HepG2 (cell line): Measurements from ENCODE around the gene SND1. TPM values are rescaled to one million over a fixed set of nuclear protein-coding genes. Genes with fewer than 3 reads are reported as not detected.

ENCODE experiments used
- ATAC-seq: fragments of 200-7000 bp; cut with Tn5 transposase; 3 replicates; pipeline ENCODE4 v1.9.1; 2020; ENCODE audit warnings: mild to moderate bottlenecking, moderate library complexity
- BruUV-seq: library from RNA; stranded (reverse); fragments of 400-500 nt; replicated peaks from 2 replicates; lab custom pipeline; 2021; lab: Mats Ljungman, UMichigan
- CTCF ChIA-PET: fragments of 300-600 bp; formaldehyde crosslinking; extraction: SDS; loops from one replicate; lab custom pipeline; 2021; ENCODE audit warnings: low total read pairs, inconsistent platforms, low intra/inter-chr PET ratio; lab: Yijun Ruan, JAX
- POLR2A ChIA-PET: fragments of 350-600 bp; sonication (Branson Sonifier 250); formaldehyde crosslinking; loops from one replicate; lab custom pipeline; 2020; ENCODE audit warnings: antibody characterized with exemption, inconsistent platforms; lab: Yijun Ruan, JAX
- DNase-seq: peaks from one replicate; pipeline ENCODE4 v3.0.0-alpha.2; 2015; ENCODE audit warnings: low spot score
- FAIRE-seq: peaks from 3 replicates; lab custom pipeline; 2011; peaks lifted over from hg19 to GRCh38; lab: Jason Lieb, UNC
- H2AFZ ChIP-seq: one replicate; pipeline ENCODE4 v1.6.1; 2011; ENCODE audit warnings: low read length, inconsistent platforms
- H3K27ac ChIP-seq: fragments of 300-600 bp; 3 replicates; pipeline ENCODE4 v1.8.0; 2011; ENCODE audit warnings: mixed run types, mild to moderate bottlenecking, mixed read lengths, low read length, inconsistent platforms; ENCODE audit not compliant: insufficient read depth; ENCODE audit errors: extremely low read length
- H3K27me3 ChIP-seq, 2 experiments: fragments of 200-600 bp in 1 of 2; 2 replicates in 1 of 2; 3 replicates in 1 of 2; pipeline versions ENCODE4 v1.6.0 to v1.8.0; 2011; ENCODE audit warnings: low read length in 2 of 2, mild to moderate bottlenecking in 2 of 2, moderate library complexity in 2 of 2, inconsistent platforms in 1 of 2; ENCODE audit not compliant: insufficient read depth in 2 of 2, control insufficient read depth in 1 of 2
- H3K36me3 ChIP-seq, 2 experiments: fragments of 200-600 bp in 1 of 2; replicated peaks in 1 of 2; 2 replicates in 1 of 2; 3 replicates in 1 of 2; pipeline versions ENCODE4 v1.5.1 to v1.8.0; 2011; ENCODE audit warnings: low read length in 2 of 2, inconsistent platforms in 1 of 2; ENCODE audit not compliant: insufficient read depth in 2 of 2, control insufficient read depth in 1 of 2
- H3K4me1 ChIP-seq: 2 replicates; pipeline ENCODE4 v1.5.1; 2012; ENCODE audit warnings: low read length, inconsistent platforms; ENCODE audit not compliant: insufficient read depth
- H3K4me2 ChIP-seq: 2 replicates; pipeline ENCODE4 v1.6.0; 2011; ENCODE audit warnings: low read depth, low read length, inconsistent platforms
- H3K4me3 ChIP-seq, 3 experiments: fragments of 200-600 bp in 1 of 3; sonication (generic), shearing (Covaris generic) in 1 of 3; replicated peaks in 1 of 3; 2 replicates each; pipeline ENCODE4 v1.5.1; 2011 to 2016; ENCODE audit warnings: low read length in 3 of 3, inconsistent platforms in 2 of 3, low read depth in 2 of 3, mild to moderate bottlenecking in 2 of 3, control low read depth in 1 of 3, mixed read lengths in 1 of 3; ENCODE audit not compliant: insufficient read depth in 1 of 3
- H3K79me2 ChIP-seq: one replicate; pipeline ENCODE4 v1.6.1; 2011; ENCODE audit warnings: low read length, inconsistent platforms; ENCODE audit not compliant: insufficient read depth
- H3K9ac ChIP-seq: 2 replicates; pipeline ENCODE4 v1.6.0; 2011; ENCODE audit warnings: mild to moderate bottlenecking, low read depth, low read length, inconsistent platforms; ENCODE audit not compliant: insufficient read depth
- H3K9me3 ChIP-seq: 2 replicates; pipeline ENCODE4 v1.5.1; 2012; ENCODE audit warnings: mild to moderate bottlenecking, low read length
- H4K20me1 ChIP-seq: 2 replicates; pipeline ENCODE4 v1.6.0; 2011; ENCODE audit warnings: inconsistent platforms, mild to moderate bottlenecking, low read length, moderate library complexity; ENCODE audit not compliant: insufficient read depth
- AGO2 ChIP-seq: fragments of 200-400 bp; formaldehyde crosslinking; optimal IDR thresholded peaks from 2 replicates; pipeline ENCODE3; 2017; ENCODE audit warnings: mild to moderate bottlenecking, low read depth, low read length, moderate library complexity
- ETV6 ChIP-seq: sonication (generic); formaldehyde crosslinking; conservative IDR thresholded peaks from 2 replicates; pipeline ENCODE4 v1.4.0; 2020; ENCODE audit warnings: missing genetic modification reagents
- HDAC1 ChIP-seq: sonication (generic); formaldehyde crosslinking; IDR thresholded peaks from 2 replicates; pipeline ENCODE4 v1.5.1; 2020; ENCODE audit warnings: mild to moderate bottlenecking, missing genetic modification reagents
- NKX3-1 ChIP-seq: sonication (generic); formaldehyde crosslinking; IDR thresholded peaks from 2 replicates; pipeline ENCODE4 v1.5.0; 2020; ENCODE audit warnings: missing genetic modification reagents
- PHF5A ChIP-seq: IDR thresholded peaks from one replicate; pipeline ENCODE4 v1.6.1; 2018; ENCODE audit warnings: low read depth, missing genetic modification reagents; ENCODE audit not compliant: unreplicated experiment
- SALL2 ChIP-seq: sonication (generic); formaldehyde crosslinking; IDR thresholded peaks from 2 replicates; pipeline ENCODE4 v1.8.1; 2023; ENCODE audit warnings: mild to moderate bottlenecking, missing genetic modification reagents, inconsistent platforms
- SKI ChIP-seq: fragments of 450-650 bp; IDR thresholded peaks from one replicate; pipeline ENCODE4 v1.6.1; 2018; ENCODE audit warnings: mild to moderate bottlenecking; ENCODE audit not compliant: partially characterized antibody
- ZNF20 ChIP-seq: sonication (generic); formaldehyde crosslinking; IDR thresholded peaks from 2 replicates; pipeline ENCODE4 v1.4.0; 2020; ENCODE audit warnings: mild to moderate bottlenecking, moderate library complexity, missing genetic modification reagents
- ZNF562 ChIP-seq: sonication (generic); formaldehyde crosslinking; IDR thresholded peaks from 2 replicates; pipeline ENCODE4 v1.8.0; 2022; ENCODE audit warnings: missing genetic modification reagents, borderline replicate concordance
- WGBS: methylation state at CpG from one replicate; pipeline ENCODE4 v1.1.6; 2017; ENCODE audit warnings: low lambda C conversion rate; 5-methylcytosine and 5-hydroxymethylcytosine counted together
- in situ Hi-C: cut with HindIII; loops from 2 replicates; pipeline ENCODE4 v1.10.0; 2017; ENCODE audit warnings: low pct_unique_long_range_greater_than_20kb; ENCODE audit not compliant: extremely low pct_ligation_motif_present
- intact Hi-C: fragments of 100-400 bp; cut with micrococcal nuclease; formaldehyde crosslinking; loops from one replicate; pipeline ENCODE4 v1.10.0; 2022; ENCODE audit not compliant: unreplicated experiment
- polyA plus RNA-seq, 8 experiments: library from polyadenylated mRNA; depleted of rRNA in 3 of 8; stranded (reverse) in 7 of 8; unstranded in 1 of 8; fragments of >200 nt; fragmentation: Illumina TruSeq in 4 of 8; extraction: Trizol in 4 of 8; gene quantifications; 2 replicates each; pipeline versions ENCODE4 v1.2.1 to v1.2.3, GENCODE V29; 2011 to 2016; ENCODE audit warnings: low read depth in 4 of 8, missing spikeins in 1 of 8, mixed read lengths in 1 of 8; ENCODE audit not compliant: insufficient read depth in 1 of 8
- total RNA-seq, 5 experiments: library from RNA; depleted of rRNA; stranded (reverse); fragments of >200 nt; fragmentation: Illumina TruSeq; extraction: Trizol; gene quantifications; 2 replicates each; pipeline ENCODE4 v1.2.3, GENCODE V29; 2016; ENCODE audit warnings: low read depth in 1 of 5
- TF ChIP-seq, protein P1 (sequence below): sonication (generic); formaldehyde crosslinking; IDR thresholded peaks from 2 replicates; pipeline ENCODE4 v1.5.0; 2020; ENCODE audit warnings: mild to moderate bottlenecking, missing genetic modification reagents, moderate library complexity

SND1 gene
- total and polyA plus RNA-seq, 2 of the 13 experiments (the other 11 are each of a cell fraction or from before 2014, with no cell fraction given), result 110 to 182 TPM

DNA sequence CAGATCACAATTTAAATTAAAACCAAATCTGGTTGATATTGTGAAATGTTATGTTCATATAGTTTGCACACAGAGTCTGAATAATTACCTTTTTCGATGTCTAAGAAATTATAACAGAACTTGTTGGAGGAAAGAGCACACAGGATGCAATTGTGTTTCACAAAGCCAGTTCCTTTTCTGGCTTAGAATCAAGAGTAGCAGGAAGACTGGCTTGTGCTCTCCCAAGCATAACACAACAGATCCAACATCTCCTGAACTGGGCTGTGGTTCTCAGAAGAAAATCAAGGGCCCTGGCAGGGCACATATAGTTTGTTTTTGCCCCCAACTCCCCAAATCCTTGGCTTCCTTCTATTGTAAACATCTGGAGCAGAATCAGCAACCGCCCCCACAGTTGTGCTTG, 316.6 kb downstream of the SND1 start:
- FAIRE-seq (no peak), DNase-seq (no peak), ATAC-seq (no peak)
- BruUV-seq, result no TSS peak
- H3K9me3 ChIP-seq, result no peaks in the 10 kb centered on the region
- intact Hi-C loops, result no loop called here
- no peak overlapping the region for H3K4me2 ChIP-seq
- H2AFZ ChIP-seq, result no peak overlapping the region
- peaks cover 7 to 19% of the 10 kb centered on the region in 2 experiments for H3K36me3 ChIP-seq
- no peaks in the 10 kb centered on the region for H3K27me3 ChIP-seq
- H3K4me1 ChIP-seq, result no peaks in the 10 kb centered on the region
- TF ChIP-seq HDAC1 (CRISPR knock-in tag) (no peak), ZNF20 (no peak), SKI (no peak), ETV6 (CRISPR knock-in tag) (no peak), SALL2 (CRISPR knock-in tag) (no peak), PHF5A (CRISPR knock-in tag) (no peak), NKX3-1 (CRISPR knock-in tag) (no peak), ZNF562 (no peak)
- TF ChIP-seq, protein P1, sequence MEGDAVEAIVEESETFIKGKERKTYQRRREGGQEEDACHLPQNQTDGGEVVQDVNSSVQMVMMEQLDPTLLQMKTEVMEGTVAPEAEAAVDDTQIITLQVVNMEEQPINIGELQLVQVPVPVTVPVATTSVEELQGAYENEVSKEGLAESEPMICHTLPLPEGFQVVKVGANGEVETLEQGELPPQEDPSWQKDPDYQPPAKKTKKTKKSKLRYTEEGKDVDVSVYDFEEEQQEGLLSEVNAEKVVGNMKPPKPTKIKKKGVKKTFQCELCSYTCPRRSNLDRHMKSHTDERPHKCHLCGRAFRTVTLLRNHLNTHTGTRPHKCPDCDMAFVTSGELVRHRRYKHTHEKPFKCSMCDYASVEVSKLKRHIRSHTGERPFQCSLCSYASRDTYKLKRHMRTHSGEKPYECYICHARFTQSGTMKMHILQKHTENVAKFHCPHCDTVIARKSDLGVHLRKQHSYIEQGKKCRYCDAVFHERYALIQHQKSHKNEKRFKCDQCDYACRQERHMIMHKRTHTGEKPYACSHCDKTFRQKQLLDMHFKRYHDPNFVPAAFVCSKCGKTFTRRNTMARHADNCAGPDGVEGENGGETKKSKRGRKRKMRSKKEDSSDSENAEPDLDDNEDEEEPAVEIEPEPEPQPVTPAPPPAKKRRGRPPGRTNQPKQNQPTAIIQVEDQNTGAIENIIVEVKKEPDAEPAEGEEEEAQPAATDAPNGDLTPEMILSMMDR (CRISPR knock-in tag), result no peak
- WGBS, result 95% methylated on average over 2 of the region's 2 CpGs
- H3K27ac ChIP-seq, result no peak overlapping the region
- ChIA-PET CTCF (no interaction called here), POLR2A (no interaction called here)
- no peaks in the 10 kb centered on the region for H4K20me1 ChIP-seq
- no peak overlapping the region for H3K4me3 ChIP-seq
- no peaks in the 10 kb centered on the region for H3K79me2 ChIP-seq
- no peak overlapping the region for H3K9ac ChIP-seq
- in situ Hi-C loops, result no loop called here

DNA sequence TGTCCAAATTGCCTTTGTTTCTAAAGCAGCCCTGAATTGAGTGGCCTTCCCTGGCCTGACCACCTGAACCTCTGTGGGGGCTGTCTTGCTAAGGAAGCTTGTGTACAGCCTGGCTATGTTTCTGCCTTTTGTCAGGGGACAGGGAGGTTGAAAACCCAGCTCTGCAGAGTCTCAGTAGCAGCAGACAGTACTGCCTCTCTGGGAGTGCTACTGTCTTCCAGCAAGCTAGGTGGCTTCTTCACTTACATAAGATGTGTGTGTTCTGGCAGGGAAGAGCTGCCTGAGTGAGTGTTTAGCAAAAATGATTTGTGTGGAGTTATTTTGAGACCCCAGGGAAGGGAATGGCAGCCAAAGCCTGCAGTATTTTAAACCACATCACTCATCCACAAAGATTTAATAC, 321.8 kb downstream of the SND1 start:
- H3K36me3 ChIP-seq, result peaks cover 16 to 40% of the 10 kb centered on the region in 2 experiments
- H3K9me3 ChIP-seq, result peaks cover 6% of the 10 kb centered on the region; the same call in 1 of the 2 replicates
- ATAC-seq, result no peak
- no peak for FAIRE-seq
- no peak overlapping the region for H3K27ac ChIP-seq
- no peak overlapping the region for H3K9ac ChIP-seq
- CTCF ChIA-PET, result no interaction called here
- DNase-seq, result no peak
- H3K4me1 ChIP-seq, result no peaks in the 10 kb centered on the region
- H3K27me3 ChIP-seq, result no peaks in the 10 kb centered on the region
- POLR2A ChIA-PET, result no interaction called here
- intact Hi-C loops, result no loop called here
- BruUV-seq, result no TSS peak
- no peak for TF ChIP-seq AGO2
- in situ Hi-C loops, result no loop called here
- H3K4me3 ChIP-seq, result no peak overlapping the region
- no peaks in the 10 kb centered on the region for H4K20me1 ChIP-seq
- no peak overlapping the region for H3K4me2 ChIP-seq
- H3K79me2 ChIP-seq, result no peaks in the 10 kb centered on the region
- H2AFZ ChIP-seq, result no peak overlapping the region
